Measurements from ENCODE around the gene ZFYVE21.

DNA sequence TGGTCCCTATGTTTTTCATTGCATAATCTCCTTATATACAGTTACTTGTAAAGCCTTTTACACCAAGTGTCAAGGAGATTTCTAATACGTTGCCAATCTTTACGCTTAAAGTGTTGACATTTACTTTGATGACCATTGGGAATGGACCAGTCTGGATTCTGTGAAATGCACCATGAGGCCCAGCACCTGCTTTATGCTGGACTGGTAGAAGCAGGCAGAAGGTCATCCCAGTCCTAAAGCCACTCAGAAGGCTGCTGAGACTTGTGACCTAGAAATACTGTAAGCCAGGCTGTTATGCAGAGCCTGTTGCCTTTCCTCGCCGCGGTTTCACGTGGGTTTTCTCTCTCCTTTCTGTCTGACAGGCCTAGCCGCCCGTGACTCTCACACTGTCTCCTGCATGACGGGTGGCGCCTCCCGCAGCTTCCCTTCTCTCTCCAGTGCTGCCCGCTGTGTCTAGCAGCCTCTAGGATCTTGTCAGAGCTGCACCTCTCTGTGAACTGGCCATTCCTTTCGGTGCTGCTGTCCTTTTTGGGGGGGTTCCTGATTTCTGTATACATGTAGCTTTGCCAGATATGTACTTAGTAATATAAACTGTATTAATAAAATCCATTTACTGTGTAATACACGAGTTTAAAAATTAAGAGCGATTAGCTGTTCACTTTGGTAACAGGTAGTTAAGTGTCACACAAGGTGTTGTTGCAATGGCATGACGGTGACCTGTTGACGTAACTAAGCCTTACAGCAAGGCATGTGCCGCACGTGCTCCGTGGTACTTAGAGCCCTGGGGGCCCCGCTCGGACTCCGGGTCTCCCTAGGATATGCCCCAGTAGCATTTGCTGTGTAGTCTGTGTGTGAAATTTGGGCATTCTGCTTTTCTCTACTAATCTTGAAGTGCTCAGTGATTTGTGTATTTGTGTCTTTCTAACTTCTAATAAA lies 30.1 kb upstream of the ZFYVE21 start:
- TF ChIP-seq, protein P1, sequence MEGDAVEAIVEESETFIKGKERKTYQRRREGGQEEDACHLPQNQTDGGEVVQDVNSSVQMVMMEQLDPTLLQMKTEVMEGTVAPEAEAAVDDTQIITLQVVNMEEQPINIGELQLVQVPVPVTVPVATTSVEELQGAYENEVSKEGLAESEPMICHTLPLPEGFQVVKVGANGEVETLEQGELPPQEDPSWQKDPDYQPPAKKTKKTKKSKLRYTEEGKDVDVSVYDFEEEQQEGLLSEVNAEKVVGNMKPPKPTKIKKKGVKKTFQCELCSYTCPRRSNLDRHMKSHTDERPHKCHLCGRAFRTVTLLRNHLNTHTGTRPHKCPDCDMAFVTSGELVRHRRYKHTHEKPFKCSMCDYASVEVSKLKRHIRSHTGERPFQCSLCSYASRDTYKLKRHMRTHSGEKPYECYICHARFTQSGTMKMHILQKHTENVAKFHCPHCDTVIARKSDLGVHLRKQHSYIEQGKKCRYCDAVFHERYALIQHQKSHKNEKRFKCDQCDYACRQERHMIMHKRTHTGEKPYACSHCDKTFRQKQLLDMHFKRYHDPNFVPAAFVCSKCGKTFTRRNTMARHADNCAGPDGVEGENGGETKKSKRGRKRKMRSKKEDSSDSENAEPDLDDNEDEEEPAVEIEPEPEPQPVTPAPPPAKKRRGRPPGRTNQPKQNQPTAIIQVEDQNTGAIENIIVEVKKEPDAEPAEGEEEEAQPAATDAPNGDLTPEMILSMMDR (conservative IDR thresholded peaks at IDR 0.05 in 1 of 2, IDR thresholded peaks at IDR 0.05 in 1 of 2; ENCODE audit: low read depth in 1 of 2, low read length in 2 of 2): no peak
- TF ChIP-seq EZH2 (IDR thresholded peaks at IDR 0.05; ENCODE audit: low read length, missing control alignments): no peak

All from fibroblast of lung (primary cell).